Ovary (tissue), 9 donors: ENCODE results near the gene ACVR2B. TPM values are rescaled to one million over a fixed set of nuclear protein-coding genes. Genes with fewer than 3 reads are reported as not detected.

ENCODE experiments used
- DNase-seq, 5 donors: peaks; one replicate each; pipeline ENCODE4 v3.0.0-alpha.2; 2019 to 2020
- H3K27ac ChIP-seq, 2 donors: fragments of 200-600 bp; one replicate each; pipeline versions ENCODE4 v1.5.1 to v1.8.0; 2019 to 2022
- H3K27me3 ChIP-seq: fragments of 200-600 bp; one replicate; pipeline ENCODE4 v1.8.0; 2022
- H3K36me3 ChIP-seq: fragments of 200-600 bp; sonication (generic); one replicate; pipeline ENCODE4 v1.5.1; 2019
- H3K4me1 ChIP-seq: one replicate; pipeline ENCODE4 v1.8.1; 2013; ENCODE audit warnings: mild to moderate bottlenecking, moderate library complexity; ENCODE audit not compliant: insufficient read depth
- H3K4me3 ChIP-seq: fragments of 200-600 bp; sonication (generic); one replicate; pipeline ENCODE4 v1.5.1; 2017
- H3K9me3 ChIP-seq, 2 donors: fragments of 200-600 bp in 1 of 2; sonication (generic) in 1 of 2; one replicate each; pipeline versions ENCODE4 v1.5.1 to v1.8.1; 2013 to 2019; ENCODE audit warnings: mild to moderate bottlenecking in 1 of 2, moderate library complexity in 1 of 2
- EP300 ChIP-seq: sonication (generic); formaldehyde crosslinking; IDR thresholded peaks from one replicate; pipeline ENCODE4 v1.6.1; 2017; ENCODE audit warnings: antibody characterized with exemption
- POLR2A ChIP-seq: fragments of 450-650 bp; IDR thresholded peaks from one replicate; pipeline ENCODE4 v1.6.1; 2017; ENCODE audit warnings: antibody characterized with exemption, mild to moderate bottlenecking, moderate library complexity
- WGBS, 3 donors: extraction: QIAGEN DNeasy Blood & Tissue Kit in 1 of 3; methylation state at CpG; one replicate each; pipeline versions ENCODE4 v1.1.5 to v1.1.7; 2013 to 2017; 5-methylcytosine and 5-hydroxymethylcytosine counted together
- intact Hi-C, 4 donors: fragments of 100-400 bp; cut with DNase I; formaldehyde crosslinking; loops; one replicate each; pipeline versions ENCODE4 v1.11.0 to v1.15.1; 2022 to 2023
- polyA plus RNA-seq, 2 donors: library from polyadenylated mRNA; stranded (reverse); fragments of 200-250 nt in 1 of 2; fragments of 350-450 nt in 1 of 2; fragmentation: Illumina TruSeq in 1 of 2; extraction: RNeasy Lipid Tissue Mini Kit (QIAGEN cat#74804) in 1 of 2; gene quantifications; one replicate each; pipeline ENCODE4 v1.2.3, GENCODE V29; 2013 to 2014
- total RNA-seq, 7 donors: library from RNA; depleted of rRNA in 2 of 7; stranded (reverse); fragments of >200 nt in 2 of 7; fragmentation: NEBNext Ultra II Directional in 3 of 7; extraction: Animal tissue kit (Norgen Biotek cat#: 25700) in 3 of 7; gene quantifications; one replicate each; pipeline versions ENCODE4 v1.1.0 to v1.2.4, GENCODE V29; 2016 to 2023
- TF ChIP-seq, protein P1 (sequence below), 3 donors: fragments of 450-650 bp in 2 of 3; fragments of 200-600 bp in 1 of 3; IDR thresholded peaks; one replicate each; pipeline versions ENCODE4 v1.5.1 to v1.8.0; 2016 to 2022; ENCODE audit warnings: antibody characterized with exemption in 3 of 3, mild to moderate bottlenecking in 1 of 3
- donor health status: DM: no; HTN: no; CAD: no; lungs with moderate emphysema.
- donor health status: DM: no; HTN: no; CAD: no.
- donor health status: Bipolar disorder and iron deficiency.
- donor health status: DM: yes; HTN: yes; CAD: no.
- donor health status: DM: no; HTN: no; CAD: no.
- donor health status: DM: yes; HTN: yes; CAD: no.

ACVR2B gene
- total and polyA plus RNA-seq, 9 donors, result 3.3 to 16.0 (median 10.6) TPM

DNA sequence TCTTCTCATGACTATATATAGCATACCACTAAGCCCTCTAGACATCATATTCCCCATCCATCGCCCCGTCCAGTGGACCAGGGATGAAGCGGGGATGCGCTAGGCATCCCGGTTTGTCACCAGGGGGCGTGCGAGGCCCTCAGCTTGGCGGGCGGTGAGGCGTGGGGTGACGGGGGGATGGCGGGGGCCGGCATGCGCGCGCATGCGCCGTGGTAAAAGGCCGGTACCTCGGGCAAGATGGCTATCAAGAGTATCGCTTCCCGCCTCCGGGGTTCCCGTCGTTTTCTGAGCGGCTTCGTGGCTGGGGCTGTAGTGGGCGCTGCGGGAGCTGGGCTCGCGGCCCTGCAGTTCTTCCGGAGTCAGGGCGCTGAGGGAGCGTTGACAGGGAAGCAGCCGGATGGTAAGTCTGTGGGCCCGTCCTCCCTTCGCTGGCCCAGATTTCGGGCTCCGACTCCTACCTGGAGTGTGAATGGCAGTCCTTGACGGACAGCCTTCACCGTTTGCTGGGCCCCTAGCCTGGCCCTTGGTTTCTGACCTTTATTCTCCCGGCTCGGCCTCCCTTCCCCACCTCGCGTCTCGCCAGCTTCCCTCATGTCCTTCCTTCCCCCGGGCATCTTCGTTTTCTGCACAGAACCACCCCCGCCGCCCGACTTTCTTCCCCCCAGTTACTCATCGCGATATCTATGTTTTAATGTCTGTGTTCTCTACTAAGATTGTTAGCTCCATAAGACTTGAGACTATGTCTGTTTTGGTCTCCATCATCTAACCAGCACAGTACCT, 42.6 kb downstream of the ACVR2B start, which contains the start of gene EXOG:
Gene EXOG, plus strand, starts transcription at position 210 of the 780 bp plus-strand sequence. Its CDS starts 28 bp downstream, at position 238.
- intact Hi-C loops, result no loop called here

DNA sequence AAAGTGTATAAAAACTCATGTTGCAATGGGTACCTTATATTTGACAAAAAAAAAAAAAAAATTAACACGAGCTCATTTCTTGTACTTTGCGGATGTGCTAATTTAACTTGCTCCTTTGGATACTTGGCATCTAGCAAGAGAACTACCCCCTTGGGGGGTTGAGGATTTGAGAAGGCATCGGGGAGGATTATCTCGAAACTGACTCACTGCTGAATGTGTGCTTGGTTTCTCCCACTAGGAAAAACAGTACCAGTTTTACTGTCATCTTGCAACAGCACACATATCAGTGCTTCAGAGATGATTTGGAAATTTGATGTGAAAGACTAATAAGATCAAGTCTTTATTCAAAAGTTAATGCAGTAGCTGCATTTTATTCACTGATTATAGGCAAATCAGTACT, 43.3 kb downstream of the ACVR2B start:
- H3K27ac ChIP-seq, result no peak overlapping the region
- no peak for DNase-seq
- TF ChIP-seq, protein P1, sequence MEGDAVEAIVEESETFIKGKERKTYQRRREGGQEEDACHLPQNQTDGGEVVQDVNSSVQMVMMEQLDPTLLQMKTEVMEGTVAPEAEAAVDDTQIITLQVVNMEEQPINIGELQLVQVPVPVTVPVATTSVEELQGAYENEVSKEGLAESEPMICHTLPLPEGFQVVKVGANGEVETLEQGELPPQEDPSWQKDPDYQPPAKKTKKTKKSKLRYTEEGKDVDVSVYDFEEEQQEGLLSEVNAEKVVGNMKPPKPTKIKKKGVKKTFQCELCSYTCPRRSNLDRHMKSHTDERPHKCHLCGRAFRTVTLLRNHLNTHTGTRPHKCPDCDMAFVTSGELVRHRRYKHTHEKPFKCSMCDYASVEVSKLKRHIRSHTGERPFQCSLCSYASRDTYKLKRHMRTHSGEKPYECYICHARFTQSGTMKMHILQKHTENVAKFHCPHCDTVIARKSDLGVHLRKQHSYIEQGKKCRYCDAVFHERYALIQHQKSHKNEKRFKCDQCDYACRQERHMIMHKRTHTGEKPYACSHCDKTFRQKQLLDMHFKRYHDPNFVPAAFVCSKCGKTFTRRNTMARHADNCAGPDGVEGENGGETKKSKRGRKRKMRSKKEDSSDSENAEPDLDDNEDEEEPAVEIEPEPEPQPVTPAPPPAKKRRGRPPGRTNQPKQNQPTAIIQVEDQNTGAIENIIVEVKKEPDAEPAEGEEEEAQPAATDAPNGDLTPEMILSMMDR (IDR thresholded peaks at IDR 0.05), result no peak
- TF ChIP-seq EP300 (no peak), POLR2A (no peak)

More for the DNA sequence above, 42.6 kb downstream of the ACVR2B start, which contains the start of gene EXOG:
- Histone ChIP-seq H3K4me3 (peak within 1 kb of the TSS; percentile 64), H3K9me3 (no peaks in the 10 kb centered on the region), H3K36me3 (no peaks in the 10 kb centered on the region), H3K27me3 (no peaks in the 10 kb centered on the region), H3K4me1 (no peaks in the 10 kb centered on the region), H3K27ac (peak within 1 kb of the TSS; percentile 25 to 55)
- no peak for TF ChIP-seq EP300
- TF ChIP-seq, protein P1 (IDR thresholded peaks at IDR 0.05), result peak; percentile 75 to 95 (median 80)
- 1% methylated on average over 52 to 53 of the region's 53 CpGs for WGBS, 3 donors
- peak; percentile 92 to 97 (median 95) for DNase-seq

DNA sequence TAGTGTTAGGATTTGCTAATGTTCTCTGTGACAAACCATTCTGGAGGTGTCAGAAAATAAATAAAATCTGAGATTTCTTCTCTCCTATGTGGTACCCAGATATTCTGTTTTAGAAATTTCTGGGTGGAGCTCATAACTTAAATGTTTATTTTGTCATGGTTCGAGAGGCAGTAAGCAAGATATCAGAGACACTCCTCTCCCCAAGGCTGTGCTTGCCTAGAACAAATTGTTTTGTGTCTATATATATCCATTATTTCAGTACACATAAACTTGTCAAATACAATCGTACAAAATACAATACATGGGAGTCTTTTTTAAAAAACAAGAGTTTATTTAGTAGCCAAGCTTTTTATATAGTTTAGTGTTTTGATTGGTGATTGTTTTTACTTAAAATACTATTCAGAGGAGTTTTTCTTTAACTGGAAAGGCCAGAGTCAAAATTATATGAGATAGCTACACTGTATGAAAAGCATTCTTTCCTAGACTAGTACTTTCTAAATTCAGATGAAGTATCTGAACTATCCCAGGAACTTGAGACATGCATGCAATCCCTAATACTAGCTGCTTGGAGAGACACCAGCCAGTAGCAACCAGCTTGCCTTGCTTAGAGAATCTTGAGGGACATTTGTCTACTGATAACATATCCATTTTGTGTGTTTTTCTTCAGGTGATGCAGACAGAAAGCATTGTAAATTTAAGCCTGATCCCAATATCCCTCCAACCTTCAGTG, 47.2 kb downstream of the ACVR2B start:
- Histone ChIP-seq H3K4me3 (no peak overlapping the region), H3K9me3 (no peaks in the 10 kb centered on the region), H3K36me3 (no peaks in the 10 kb centered on the region), H3K27me3 (no peaks in the 10 kb centered on the region), H3K4me1 (no peaks in the 10 kb centered on the region), H3K27ac (no peak overlapping the region)
- TF ChIP-seq EP300 (no peak), POLR2A (no peak)
- TF ChIP-seq, protein P1 (IDR thresholded peaks at IDR 0.05), result no peak
- DNase-seq, result no peak
- intact Hi-C loops, result no loop called here
- 16 to 23% (median 22%) methylated on average over 2 of the region's 2 CpGs for WGBS, 3 donors

More for the DNA sequence above, 43.3 kb downstream of the ACVR2B start:
- intact Hi-C loops, result no loop called here
- Histone ChIP-seq H3K27me3 (no peaks in the 10 kb centered on the region), H3K36me3 (no peaks in the 10 kb centered on the region), H3K4me3 (peak overlapping the region; percentile 64), H3K4me1 (no peaks in the 10 kb centered on the region), H3K9me3 (no peaks in the 10 kb centered on the region)
- WGBS, 3 donors, result 26 to 33% (median 28%) methylated on average over 4 of the region's 4 CpGs

DNA sequence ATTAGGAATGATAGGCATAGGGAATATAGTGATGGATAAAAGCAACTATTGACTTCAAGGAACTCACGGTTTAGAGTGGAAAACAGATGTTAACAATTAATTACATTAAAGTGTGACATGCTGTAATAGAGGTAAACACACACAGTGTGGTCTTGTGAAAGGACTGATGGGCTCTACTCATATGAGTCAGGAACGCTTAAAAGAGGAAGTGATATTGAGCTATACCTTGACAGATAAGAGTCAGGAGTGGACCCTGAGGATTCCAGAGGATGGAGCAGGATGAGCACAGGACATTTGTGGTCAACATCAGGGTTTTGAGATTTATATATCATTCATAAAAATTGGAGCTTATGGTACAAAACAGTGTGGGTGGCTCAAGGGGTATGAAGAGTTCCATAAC, 53.4 kb downstream of the ACVR2B start:
- TF ChIP-seq EP300, result no peak
- TF ChIP-seq, protein P1 (IDR thresholded peaks at IDR 0.05), result no peak
- no peak for TF ChIP-seq POLR2A
- Histone ChIP-seq H3K27ac (no peak overlapping the region), H3K9me3 (no peaks in the 10 kb centered on the region), H3K27me3 (no peaks in the 10 kb centered on the region), H3K4me3 (no peak overlapping the region), H3K36me3 (no peaks in the 10 kb centered on the region), H3K4me1 (no peaks in the 10 kb centered on the region)
- DNase-seq, result no peak
- intact Hi-C loops, result no loop called here
- 53 to 68% (median 66%) methylated on average over 2 of the region's 2 CpGs for WGBS, 3 donors
